NCI-H2227 (cell line): ENCODE data around the gene CRYBA4.

Experiments used
- DNase-seq: peaks from one replicate; lab custom pipeline; 2025; ENCODE audit not compliant: unreplicated experiment; lab: John Stamatoyannopoulos, UW

CRYBA4 gene

GRCh38 chr22:26621663-26622062 lies at the start of gene CRYBA4:
CRYBA4 (plus strand) TSS chr22:26621963; CDS start chr22:26622597, 634 bp downstream.
- DNase-seq, result no peak

DNA sequence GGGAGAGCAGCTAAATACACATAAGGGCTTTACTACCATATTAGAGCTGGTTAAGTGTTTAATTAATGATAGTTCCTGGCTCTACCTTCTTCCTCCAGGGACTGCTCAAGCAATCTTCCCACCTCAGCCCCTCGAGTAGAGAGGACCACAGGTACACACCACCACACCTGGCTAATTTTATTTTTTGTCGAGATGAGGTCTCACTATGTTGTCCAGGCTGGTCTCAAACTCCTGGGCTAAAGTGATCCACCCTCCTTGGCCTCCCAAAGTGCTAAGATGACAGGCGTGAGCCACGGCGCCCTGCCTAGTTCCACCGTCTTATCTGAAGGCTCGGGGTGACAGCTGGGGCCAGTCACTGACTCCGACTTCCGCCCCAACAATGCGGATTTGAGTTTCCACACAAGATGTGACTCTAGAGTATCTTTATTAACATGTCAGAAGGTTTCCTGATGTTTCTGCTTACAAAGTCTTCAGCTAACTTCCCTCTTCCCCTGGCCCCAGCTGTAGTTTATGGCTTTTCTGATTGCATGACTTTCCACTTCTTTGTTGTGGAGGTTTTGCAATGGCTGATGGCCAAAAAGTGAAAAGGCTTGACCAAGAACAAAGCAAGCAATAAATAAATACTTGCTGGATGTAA lies 48.6 kb upstream of the CRYBA4 start:
- DNase-seq, result no peak

- DNase-seq, result no peak
Observed at GRCh38 chr22:26574001-26574723, 47.6 kb upstream of the CRYBA4 start.

- no peak for DNase-seq
Observed at GRCh38 chr22:26576026-26576680, 45.6 kb upstream of the CRYBA4 start.

GRCh38 chr22:26577081-26577480 lies 44.7 kb upstream of the CRYBA4 start:
- no peak for DNase-seq

DNA sequence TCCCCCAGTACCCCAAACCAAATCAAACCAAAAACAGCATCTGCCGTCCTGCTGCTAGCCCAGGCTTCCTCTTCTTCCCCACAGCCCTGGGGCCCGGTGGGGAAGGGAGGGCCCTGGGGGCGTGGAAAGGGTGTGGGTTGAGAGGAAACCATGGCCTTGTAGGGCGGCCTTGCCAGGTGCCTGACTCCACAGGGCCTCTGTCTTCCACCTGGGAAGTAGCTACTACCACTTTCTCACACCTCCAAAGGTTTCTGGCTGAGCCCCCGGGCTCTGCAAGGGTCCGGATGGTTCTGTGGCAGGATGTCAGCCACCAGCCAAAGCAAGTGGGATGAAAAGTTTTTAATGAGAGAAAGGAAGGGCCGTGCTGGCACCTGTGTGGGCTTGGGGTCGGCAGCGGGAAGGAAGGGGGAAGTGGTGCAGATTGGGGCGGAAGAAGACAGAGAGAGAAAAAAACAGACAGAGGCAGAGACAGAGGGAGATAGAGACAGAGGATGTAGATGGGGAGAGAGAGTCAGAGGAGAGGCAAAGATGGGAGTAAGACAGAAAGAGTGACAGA lies 42.4 kb upstream of the CRYBA4 start:
- DNase-seq, result no peak

DNA sequence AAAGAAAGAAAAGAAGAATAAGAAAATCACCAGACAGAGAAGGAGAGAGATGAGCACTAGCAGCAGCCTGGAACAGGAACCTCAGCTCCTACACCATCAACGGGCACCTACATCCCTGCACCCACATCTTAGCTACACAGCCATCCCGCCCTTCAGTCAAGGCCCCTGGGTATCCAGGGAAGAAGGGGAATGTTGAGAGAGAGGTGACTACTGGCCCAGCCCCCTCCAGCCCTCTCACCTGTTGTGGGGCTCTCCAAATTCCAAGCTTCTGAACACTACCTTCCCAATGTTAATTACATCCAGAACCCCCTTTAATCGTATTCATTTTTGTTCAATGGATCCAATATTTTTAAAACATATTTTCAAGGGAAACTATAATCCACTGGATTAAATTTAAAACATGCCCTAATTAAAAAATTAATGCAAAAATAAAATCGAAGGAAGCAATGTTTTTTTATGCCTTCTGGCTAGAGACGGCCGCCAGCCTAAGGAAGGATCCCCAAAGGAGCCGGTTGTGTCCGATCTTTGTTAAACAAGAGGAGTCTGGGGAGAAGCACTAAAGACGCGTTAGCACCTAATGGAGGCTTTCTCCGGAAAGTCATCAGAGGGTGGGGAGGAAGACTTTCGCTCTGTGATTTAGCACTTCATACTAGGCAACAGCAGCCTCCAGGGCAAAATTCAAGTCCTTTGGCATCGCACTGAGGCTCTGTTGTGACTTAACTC lies 41.4 kb upstream of the CRYBA4 start:
- DNase-seq, result no peak

- DNase-seq, result no peak
Observed at GRCh38 chr22:26581026-26581425, 40.7 kb upstream of the CRYBA4 start.

- DNase-seq, result no peak
Observed at GRCh38 chr22:26581633-26582168, 40.1 kb upstream of the CRYBA4 start.

DNA sequence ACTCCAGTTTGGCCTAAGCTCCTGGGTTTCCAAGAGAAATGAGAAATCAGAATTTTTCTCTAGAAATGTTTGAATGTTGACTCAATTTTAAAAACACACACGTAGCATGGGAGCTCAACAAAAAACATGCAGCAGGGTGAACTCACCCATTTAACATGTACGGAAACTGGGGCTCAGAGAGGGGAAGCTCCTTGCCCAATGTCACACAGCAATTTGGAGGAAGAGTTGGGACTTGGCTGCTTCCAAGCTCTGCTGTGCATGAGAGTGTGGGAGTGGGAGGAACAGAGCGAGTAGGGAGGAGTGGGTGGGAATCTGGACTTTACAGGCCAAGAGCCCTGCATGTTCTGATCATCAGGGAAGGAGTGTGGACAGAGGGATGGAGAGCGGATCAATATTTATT lies 37.8 kb upstream of the CRYBA4 start:
- DNase-seq, result no peak

DNA sequence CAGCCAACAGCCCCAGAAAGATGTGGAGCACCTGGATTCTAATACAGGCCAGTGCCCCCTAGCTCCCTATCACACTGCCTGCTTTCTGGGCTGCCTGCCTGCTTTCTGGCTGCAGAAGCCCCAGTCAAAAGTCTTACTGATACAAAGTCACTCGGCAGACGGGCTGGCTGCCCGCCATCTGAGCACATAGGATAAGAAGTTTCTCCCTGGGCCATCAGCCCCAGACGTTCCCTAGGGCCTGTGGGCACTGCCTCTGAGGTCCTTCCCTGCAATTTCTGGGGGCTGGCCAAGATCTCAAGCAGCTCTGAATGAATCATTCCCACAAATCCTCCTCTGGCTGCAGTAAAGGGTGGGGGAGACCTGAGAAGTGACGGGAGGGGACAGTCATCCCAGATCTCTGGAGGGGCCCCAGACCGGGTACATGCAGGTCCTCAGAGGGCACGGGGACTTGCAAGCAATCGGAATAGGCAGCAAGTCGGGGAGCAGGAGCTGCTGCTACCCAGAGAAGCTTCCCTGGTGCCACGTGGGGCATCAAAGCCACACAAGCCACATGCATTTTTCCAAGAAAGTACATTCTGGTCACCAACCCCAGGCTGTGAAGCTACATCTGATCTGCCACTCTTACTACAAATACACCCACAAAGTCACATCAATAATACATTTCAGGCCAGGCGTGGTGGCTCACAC lies 36.5 kb upstream of the CRYBA4 start:
- DNase-seq, result no peak

DNA sequence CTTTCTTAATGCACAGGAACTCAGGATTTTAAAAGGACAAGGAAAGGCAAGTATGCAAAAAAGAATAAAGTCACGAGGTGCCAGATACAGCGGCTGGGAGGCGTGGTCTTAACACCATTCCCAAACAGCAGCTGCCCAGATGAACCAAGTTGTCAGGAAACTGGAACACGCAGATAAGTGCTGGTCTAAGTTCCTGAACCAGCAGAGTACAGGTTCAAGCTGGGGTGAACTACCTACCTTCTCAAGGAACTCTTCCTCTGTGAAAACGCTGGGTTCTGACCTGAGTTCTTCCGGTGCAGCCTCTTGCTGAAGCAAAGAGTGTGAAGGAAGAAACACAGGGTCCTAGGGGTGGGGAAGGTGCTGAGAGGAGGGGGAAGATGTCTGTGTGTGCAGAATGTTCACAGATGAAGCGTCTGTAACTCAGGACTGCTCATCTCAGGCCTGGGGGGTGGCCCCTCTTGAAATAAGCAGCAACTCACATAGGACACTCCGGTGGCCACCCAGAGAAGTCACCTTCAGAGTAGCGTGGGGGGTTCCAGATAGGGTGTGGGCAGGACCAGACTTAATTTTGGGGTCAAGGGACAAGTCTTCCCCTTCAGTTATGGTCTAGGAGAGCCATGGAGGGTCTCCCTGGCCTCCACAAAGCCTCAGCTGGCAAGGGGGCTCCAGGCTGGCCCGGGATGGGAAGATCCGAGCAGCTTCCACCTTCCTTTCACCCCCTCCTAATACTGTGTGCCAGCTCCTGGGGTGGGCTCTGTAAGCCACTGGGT lies 35.0 kb upstream of the CRYBA4 start:
- no peak for DNase-seq

DNA sequence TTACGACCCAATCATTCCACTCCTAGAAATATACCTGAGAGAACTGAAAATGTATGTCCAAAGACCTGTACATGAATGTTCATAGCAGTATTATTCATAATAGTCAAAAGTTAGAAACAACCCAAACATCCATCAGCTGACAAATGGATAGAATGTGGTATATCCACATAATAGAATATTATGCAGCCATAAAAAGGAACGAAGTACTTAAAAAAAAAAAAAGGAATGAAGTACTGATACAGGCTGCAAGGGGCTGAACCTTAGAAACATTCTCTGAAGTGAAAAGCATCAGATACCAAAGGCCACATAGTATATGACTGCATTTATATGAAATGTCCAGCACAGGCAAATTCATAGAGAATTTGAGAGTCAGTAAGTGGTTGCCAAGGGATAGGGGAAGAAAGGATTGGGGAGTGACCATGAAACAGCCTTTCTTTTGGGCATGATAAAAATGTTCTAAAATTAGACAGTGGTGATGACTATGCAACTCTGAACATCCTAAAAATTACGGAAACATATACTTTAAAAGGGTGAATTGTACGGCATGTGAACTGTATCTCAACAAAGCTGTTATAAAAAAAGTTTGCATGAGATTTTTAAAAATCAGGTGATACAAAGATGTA lies 33.7 kb upstream of the CRYBA4 start:
- no peak for DNase-seq

- no peak for DNase-seq
Observed at GRCh38 chr22:26588729-26589366, 32.9 kb upstream of the CRYBA4 start.

DNA sequence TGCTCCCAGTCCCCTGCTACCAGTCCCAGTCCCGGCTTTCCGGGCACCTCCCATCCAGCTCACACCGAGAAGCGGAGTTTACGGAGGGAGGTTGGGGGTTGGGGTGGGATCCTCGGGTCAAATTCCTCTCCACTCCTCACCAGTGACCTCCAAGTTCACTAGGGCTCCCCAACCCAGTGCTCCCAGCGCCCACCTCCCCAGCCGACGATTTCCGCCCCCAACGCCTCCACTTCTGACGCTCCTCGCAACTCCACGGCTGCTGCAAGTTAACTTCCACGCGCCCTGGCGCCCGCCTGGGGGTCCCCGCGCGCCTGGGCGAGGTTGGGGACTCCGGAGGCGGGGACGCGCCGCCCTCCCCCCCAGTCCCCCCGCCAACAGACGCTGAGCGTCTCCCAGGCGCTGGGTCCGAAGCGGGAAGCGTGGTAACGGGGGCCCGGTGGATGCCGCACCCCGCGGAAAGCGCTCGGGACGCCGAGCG lies 32.4 kb upstream of the CRYBA4 start:
- DNase-seq, result no peak

- peak; percentile 77 for DNase-seq
Observed at GRCh38 chr22:26589845-26590736, 31.7 kb upstream of the CRYBA4 start, which contains the start of gene TPST2. TPST2 (minus strand) TSS chr22:26590132; CDS start chr22:26541630, 48,502 bp downstream.

DNA sequence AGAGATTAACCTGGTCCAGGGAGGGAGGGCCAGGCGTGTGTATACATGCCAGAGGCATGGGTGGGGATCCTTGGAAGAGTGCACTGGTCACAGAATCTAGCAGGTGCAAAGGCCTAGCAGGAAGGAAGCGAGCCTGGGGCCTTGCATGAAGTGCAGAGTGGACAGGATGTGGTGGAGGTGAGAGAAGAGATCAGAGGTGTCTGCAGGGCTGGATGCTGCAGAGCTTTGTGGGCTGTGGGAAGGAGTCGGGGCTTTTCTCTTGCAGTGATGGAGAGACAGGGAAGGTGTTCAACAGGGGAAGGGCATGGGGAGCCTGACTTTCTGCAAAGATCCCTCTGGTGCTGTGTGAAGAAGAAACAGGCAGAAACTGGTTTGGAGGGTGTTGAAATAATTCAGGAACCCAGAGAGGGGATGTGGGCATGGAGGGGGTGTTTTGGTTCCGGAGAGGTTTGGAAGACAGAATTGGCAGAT lies 29.3 kb upstream of the CRYBA4 start:
- no peak for DNase-seq
